Endodermal cell (in vitro differentiated cells): ENCODE results near the gene MRPL41. TPM values are rescaled to one million over a fixed set of nuclear protein-coding genes. Genes with fewer than 3 reads are reported as not detected.

Source experiments
- DNase-seq: peaks from one replicate; pipeline ENCODE4 v3.0.0-alpha.2; 2017
- H3K27ac ChIP-seq: 2 replicates; pipeline ENCODE4 v1.5.1; 2013; ENCODE audit warnings: mild to moderate bottlenecking, low read depth, low read length, moderate library complexity
- H3K27me3 ChIP-seq: 2 replicates; pipeline ENCODE4 v1.6.1; 2013; ENCODE audit warnings: mild to moderate bottlenecking, low read length, moderate library complexity; ENCODE audit not compliant: insufficient read depth, control insufficient read depth, poor library complexity, severe bottlenecking
- H3K36me3 ChIP-seq: 2 replicates; pipeline ENCODE4 v1.7.0; 2013; ENCODE audit warnings: mild to moderate bottlenecking, low read length, moderate library complexity; ENCODE audit not compliant: control insufficient read depth, insufficient read depth
- H3K4me1 ChIP-seq: one replicate; pipeline ENCODE4 v1.7.0; 2013; ENCODE audit warnings: low read length; ENCODE audit not compliant: control insufficient read depth, insufficient read depth
- H3K4me3 ChIP-seq: 2 replicates; pipeline ENCODE4 v1.5.1; 2013; ENCODE audit warnings: mild to moderate bottlenecking, low read length, moderate library complexity
- H3K9ac ChIP-seq: 2 replicates; pipeline ENCODE4 v1.6.1; 2013; ENCODE audit warnings: mild to moderate bottlenecking, low read length, moderate library complexity; ENCODE audit not compliant: poor library complexity, severe bottlenecking; ENCODE audit errors: extremely low read depth
- H3K9me3 ChIP-seq: 2 replicates; pipeline ENCODE4 v1.6.1; 2013; ENCODE audit warnings: mild to moderate bottlenecking, low read length, moderate library complexity; ENCODE audit not compliant: control insufficient read depth
- H3K27ac Mint-ChIP-seq: 2 replicates; pipeline ENCODE4 v1.8.0; 2020; ENCODE audit warnings: mixed read lengths
- H3K27me3 Mint-ChIP-seq: 2 replicates; pipeline ENCODE4 v1.8.0; 2021; ENCODE audit warnings: mild to moderate bottlenecking, mixed read lengths; ENCODE audit not compliant: insufficient read depth
- H3K36me3 Mint-ChIP-seq: 2 replicates; pipeline ENCODE4 v1.8.0; 2020; ENCODE audit warnings: low read depth, mixed read lengths
- H3K4me1 Mint-ChIP-seq: 2 replicates; pipeline ENCODE4 v1.8.0; 2020; ENCODE audit warnings: mixed read lengths
- H3K4me3 Mint-ChIP-seq: 2 replicates; pipeline ENCODE4 v1.8.0; 2020; ENCODE audit warnings: mild to moderate bottlenecking, moderate library complexity, mixed read lengths
- H3K9me3 Mint-ChIP-seq: 2 replicates; pipeline ENCODE4 v1.8.0; 2020; ENCODE audit warnings: mild to moderate bottlenecking, mixed read lengths
- WGBS, 2 experiments: methylation state at CpG; one replicate each; pipeline versions ENCODE4 v1.1.5 to v1.1.7; 2013; ENCODE audit warnings: missing lambda C conversion rate in 2 of 2, mixed read lengths in 1 of 2; ENCODE audit not compliant: insufficient coverage in 1 of 2, insufficient read length in 1 of 2; 5-methylcytosine and 5-hydroxymethylcytosine counted together
- total RNA-seq, 2 donors: library from RNA; stranded (reverse); fragmentation: NEBNext Ultra II Directional in 1 of 2; extraction: Animal tissue kit (Norgen Biotek cat#: 25700) in 1 of 2; gene quantifications; 2 replicates in 1 of 2; 3 replicates in 1 of 2; pipeline ENCODE4 v1.2.1, GENCODE V29; 2021
- TF ChIP-seq, protein P1 (sequence below): fragments of 200-600 bp; sonication (generic); conservative IDR thresholded peaks from 2 replicates; pipeline ENCODE4 v1.5.0; 2021; ENCODE audit warnings: antibody characterized with exemption, mild to moderate bottlenecking

Gene MRPL41
- total RNA-seq, 2 donors from 2014 or later = 43.7 to 49.6 TPM

DNA sequence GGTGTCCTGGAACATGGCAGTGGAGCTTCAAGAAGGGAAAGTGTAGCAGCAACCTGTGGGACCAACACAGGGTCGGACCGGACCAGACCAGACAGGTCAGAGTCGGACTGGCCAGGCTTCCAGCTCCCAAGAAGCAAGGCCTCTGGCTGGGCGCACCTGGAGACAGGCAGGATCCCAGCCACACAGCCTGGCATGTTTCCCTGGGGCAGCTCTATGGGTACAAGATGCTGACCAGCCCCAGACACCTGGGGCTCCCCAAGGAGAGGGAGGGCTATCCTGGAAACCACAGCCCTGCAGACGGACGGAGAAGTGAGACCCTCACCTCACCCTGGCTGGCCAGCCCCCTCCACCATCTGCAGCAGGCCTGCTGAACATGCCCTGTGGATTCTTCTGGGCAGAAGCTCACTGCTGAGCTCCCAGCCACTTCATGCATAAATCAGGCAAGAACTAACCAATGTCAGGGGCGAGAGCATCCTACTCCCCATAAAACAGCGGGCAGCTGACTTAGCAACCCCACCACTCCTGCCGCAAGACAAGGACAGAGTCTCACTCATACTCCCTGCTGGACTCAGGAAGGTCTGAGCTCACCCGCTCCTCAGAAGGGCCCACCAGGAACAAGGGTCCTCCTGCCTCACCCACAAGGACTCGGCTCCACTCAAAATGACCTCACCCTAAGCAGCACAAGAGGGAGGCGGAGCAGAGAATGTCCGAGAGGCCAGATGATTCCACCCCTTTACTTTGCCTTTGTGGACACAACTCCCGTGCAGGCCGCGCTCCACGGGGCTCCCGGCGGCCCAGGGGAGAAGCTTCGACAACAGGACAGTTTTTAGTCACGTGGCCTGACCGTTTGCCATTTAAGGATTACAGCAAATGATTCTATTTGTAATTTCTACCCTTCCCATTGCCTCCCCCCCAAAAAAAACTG lies 29.9 kb downstream of the MRPL41 start:
- DNase-seq = no peak
- Histone ChIP-seq H3K4me1 (peaks cover 7% of the 10 kb centered on the region), H3K36me3 (peaks cover 54% of the 10 kb centered on the region), H3K9me3 (no peaks in the 10 kb centered on the region), H3K27me3 (no peaks in the 10 kb centered on the region), H3K9ac (no peak overlapping the region), H3K4me3 (no peak overlapping the region), H3K27ac (no peak overlapping the region)
- Mint-ChIP-seq H3K9me3 (no peaks in the 10 kb centered on the region), H3K36me3 (peaks cover 42% of the 10 kb centered on the region), H3K27me3 (no peaks in the 10 kb centered on the region), H3K27ac (peak overlapping the region; percentile 66), H3K4me1 (peaks cover 19% of the 10 kb centered on the region), H3K4me3 (no peak overlapping the region)
- TF ChIP-seq, protein P1, sequence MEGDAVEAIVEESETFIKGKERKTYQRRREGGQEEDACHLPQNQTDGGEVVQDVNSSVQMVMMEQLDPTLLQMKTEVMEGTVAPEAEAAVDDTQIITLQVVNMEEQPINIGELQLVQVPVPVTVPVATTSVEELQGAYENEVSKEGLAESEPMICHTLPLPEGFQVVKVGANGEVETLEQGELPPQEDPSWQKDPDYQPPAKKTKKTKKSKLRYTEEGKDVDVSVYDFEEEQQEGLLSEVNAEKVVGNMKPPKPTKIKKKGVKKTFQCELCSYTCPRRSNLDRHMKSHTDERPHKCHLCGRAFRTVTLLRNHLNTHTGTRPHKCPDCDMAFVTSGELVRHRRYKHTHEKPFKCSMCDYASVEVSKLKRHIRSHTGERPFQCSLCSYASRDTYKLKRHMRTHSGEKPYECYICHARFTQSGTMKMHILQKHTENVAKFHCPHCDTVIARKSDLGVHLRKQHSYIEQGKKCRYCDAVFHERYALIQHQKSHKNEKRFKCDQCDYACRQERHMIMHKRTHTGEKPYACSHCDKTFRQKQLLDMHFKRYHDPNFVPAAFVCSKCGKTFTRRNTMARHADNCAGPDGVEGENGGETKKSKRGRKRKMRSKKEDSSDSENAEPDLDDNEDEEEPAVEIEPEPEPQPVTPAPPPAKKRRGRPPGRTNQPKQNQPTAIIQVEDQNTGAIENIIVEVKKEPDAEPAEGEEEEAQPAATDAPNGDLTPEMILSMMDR = no peak
- 90 to 94% methylated on average over 11 to 22 of the region's 22 CpGs for WGBS, 2 experiments

DNA sequence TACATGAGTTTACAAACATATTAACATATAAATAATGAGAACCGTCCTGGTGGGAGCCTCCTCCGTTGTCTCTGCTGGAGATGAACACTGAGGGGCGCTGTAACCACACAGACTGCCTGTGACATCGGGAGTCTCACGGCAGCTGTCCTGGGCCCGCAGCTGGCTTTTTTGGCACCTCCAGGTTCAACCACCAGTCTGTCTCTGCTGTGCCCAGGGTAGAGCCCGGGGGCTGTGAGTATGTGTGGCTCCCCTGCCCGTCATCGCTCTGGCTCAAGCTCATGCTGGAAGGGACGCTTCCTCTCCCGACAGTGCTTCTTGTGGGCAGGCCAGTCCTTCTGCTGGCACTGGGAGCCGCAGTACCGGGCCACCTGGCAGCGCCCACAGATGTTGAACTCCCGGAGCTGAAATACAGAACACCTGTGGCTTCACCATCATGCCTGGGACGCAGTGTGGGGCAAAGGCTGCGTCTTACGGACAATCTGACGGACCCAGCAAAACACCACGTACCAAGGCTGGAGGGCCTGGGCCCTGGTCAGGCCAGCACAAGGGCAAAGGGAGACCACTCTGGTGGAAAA lies 30.7 kb downstream of the MRPL41 start:
- Mint-ChIP-seq H3K27ac (peak overlapping the region; percentile 66), H3K27me3 (no peaks in the 10 kb centered on the region), H3K9me3 (no peaks in the 10 kb centered on the region), H3K36me3 (peaks cover 47% of the 10 kb centered on the region), H3K4me3 (no peak overlapping the region), H3K4me1 (peaks cover 15% of the 10 kb centered on the region)
- Histone ChIP-seq H3K27me3 (no peaks in the 10 kb centered on the region), H3K4me1 (peaks cover 6% of the 10 kb centered on the region), H3K27ac (no peak overlapping the region), H3K4me3 (no peak overlapping the region), H3K36me3 (peaks cover 58% of the 10 kb centered on the region), H3K9me3 (no peaks in the 10 kb centered on the region), H3K9ac (no peak overlapping the region)
- DNase-seq = peak; percentile 87
- TF ChIP-seq, protein P1 = peak; percentile 78
- 92 to 93% methylated on average over 17 to 20 of the region's 20 CpGs for WGBS, 2 experiments

DNA sequence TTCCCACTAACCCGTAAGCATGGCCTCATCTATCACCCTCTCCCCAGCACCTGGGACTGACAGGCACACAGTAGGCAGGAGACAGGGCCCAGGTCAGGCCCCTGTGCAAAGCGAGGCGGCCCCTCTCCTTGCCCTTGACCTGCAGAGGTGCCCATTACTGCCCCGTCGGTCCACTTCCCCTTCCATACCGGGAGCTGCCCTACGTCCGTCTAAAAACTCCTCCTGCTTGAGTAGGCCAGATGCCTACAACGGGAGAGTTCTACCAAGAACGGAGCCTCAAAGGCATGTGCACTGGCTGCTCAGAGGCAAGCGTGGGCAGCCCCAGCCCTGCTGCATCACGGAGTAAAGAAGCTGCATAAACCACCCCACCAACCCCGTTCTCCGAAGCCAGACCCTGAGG lies 31.7 kb downstream of the MRPL41 start:
- H3K4me3 ChIP-seq = no peak overlapping the region
- H3K4me1 Mint-ChIP-seq = peaks cover 13% of the 10 kb centered on the region
- no peak overlapping the region for H3K4me3 Mint-ChIP-seq
- TF ChIP-seq, protein P1 = no peak
- no peak overlapping the region for H3K27ac Mint-ChIP-seq
- WGBS, 2 experiments = 83 to 90% methylated on average over 8 to 14 of the region's 14 CpGs
- no peak for DNase-seq
- H3K27ac ChIP-seq = no peak overlapping the region
- no peaks in the 10 kb centered on the region for H3K9me3 ChIP-seq
- no peaks in the 10 kb centered on the region for H3K27me3 Mint-ChIP-seq
- H3K27me3 ChIP-seq = no peaks in the 10 kb centered on the region
- H3K9ac ChIP-seq = no peak overlapping the region
- peaks cover 2% of the 10 kb centered on the region for H3K4me1 ChIP-seq
- peaks cover 56% of the 10 kb centered on the region for H3K36me3 Mint-ChIP-seq
- no peaks in the 10 kb centered on the region for H3K9me3 Mint-ChIP-seq
- H3K36me3 ChIP-seq = peaks cover 68% of the 10 kb centered on the region
